C4-2B (cell line): Measurements from ENCODE around the gene DCST2.
A peak's percentile ranks its signal among the peaks of the same experiment; 100 is the strongest.

Source experiments
- H3K27ac ChIP-seq: fragments of 450-650 bp; 2 replicates; pipeline ENCODE4 v1.5.1; 2017
- CTCF ChIP-seq: fragments of 450-650 bp; conservative IDR thresholded peaks from 2 replicates; pipeline ENCODE4 v1.5.1; 2017; ENCODE audit warnings: mild to moderate bottlenecking
- ZFX ChIP-seq: fragments of 450-650 bp; IDR thresholded peaks from 2 replicates; pipeline ENCODE4 v1.6.1; 2017

The DCST2 gene

GRCh38 chr1:155062151-155062686 is 28.6 kb upstream of the DCST2 start:
- peak overlapping the region; percentile 0; the same call in 1 of the 2 replicates for H3K27ac ChIP-seq
- no peak for TF ChIP-seq ZFX

DNA sequence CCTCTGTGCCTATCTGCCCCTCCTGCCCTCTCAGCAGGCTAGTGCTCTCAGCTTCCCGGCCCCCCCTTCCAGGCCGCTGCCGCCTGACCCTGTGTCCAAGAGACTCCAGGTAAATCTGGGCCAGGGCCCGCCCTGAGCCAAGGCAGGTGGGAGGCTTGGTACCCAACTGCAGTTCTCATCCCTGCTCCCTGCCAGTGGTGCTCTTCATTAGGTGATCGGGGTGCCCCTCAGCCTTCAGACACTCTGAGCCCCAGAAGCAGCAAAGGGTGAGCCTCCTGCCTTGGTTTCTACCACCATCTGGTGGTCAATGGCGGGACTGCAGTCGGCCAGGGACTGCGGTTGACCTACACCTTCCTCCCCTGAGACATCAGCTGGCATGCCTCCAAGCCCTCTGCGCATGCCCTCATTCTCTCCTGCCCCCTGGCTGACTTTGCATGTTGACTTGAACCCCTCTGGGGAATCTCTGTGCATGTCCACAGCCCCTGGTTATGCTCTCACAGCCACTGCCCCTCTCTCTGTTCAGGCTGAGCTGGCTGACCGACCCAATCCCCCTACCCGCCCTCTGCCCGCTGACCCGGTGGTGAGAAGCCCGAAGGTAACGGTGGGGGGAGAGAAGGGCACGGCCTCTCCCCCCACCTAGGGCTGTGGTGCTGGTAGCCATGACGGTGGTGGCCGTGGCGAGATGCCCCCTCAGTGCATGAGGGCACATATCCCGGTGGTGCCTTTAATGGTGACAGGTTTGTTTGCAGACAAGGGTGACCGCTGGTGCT is 28.0 kb upstream of the DCST2 start:
- H3K27ac ChIP-seq: peak overlapping the region; percentile 0; the same call in 1 of the 2 replicates
- peak; percentile 98 for TF ChIP-seq CTCF
- no peak for TF ChIP-seq ZFX

DNA sequence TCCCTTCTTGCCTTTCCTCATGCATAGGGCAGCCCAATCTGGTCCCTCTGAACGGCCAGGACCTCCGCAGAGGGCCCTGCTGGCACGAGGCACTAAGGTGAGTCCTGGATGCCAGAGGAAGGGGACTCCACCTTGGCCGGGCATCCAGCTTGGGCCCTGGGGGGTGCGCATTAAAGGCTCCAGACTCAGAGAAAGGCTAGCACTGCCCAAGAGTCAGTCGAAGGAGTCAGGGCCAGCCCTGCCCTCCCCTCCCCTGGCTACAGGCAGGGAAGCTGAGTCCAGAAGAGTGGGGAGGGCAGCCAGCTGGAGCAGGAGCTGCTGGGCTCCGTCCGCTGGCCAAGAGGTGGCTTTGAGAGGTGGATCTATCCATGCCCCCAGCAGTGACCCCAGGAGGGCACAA is 27.2 kb upstream of the DCST2 start:
- no peak overlapping the region; the same call in 1 of the 2 replicates for H3K27ac ChIP-seq
- no peak for TF ChIP-seq CTCF
- no peak for TF ChIP-seq ZFX

DNA sequence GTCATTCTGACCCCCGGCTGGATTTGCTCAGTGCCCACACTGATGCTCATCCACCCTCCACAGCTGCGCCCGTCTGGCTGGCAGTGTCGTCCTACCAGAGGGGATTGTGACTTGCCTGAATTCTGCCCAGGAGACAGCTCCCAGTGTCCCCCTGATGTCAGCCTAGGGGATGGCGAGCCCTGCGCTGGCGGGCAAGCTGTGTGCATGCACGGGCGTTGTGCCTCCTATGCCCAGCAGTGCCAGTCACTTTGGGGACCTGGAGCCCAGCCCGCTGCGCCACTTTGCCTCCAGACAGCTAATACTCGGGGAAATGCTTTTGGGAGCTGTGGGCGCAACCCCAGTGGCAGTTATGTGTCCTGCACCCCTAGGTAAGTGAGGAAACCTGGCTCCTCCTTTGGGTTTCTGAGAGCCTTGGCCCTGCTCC is 24.2 kb upstream of the DCST2 start:
- TF ChIP-seq ZFX: no peak
- no peak overlapping the region for H3K27ac ChIP-seq

GRCh38 chr1:155057104-155057503 is 23.5 kb upstream of the DCST2 start:
- H3K27ac ChIP-seq: no peak overlapping the region
- TF ChIP-seq ZFX (no peak), CTCF (no peak)

GRCh38 chr1:155053531-155054105 is 20.0 kb upstream of the DCST2 start:
- TF ChIP-seq CTCF: no peak
- TF ChIP-seq ZFX: no peak
- H3K27ac ChIP-seq: no peak overlapping the region

- TF ChIP-seq ZFX (no peak), CTCF (peak; percentile 37)
- H3K27ac ChIP-seq: peak overlapping the region; percentile 94
Observed at GRCh38 chr1:155052439-155053395, 19.1 kb upstream of the DCST2 start.
